Common myeloid progenitor, CD34-positive (primary cell): Measurements from ENCODE around the gene RALGPS2.
"Not testable (repeated sequence)": the region's sequence is repeated elsewhere in the genome, so short reads cannot be mapped to it uniquely, and the experiment has no call there.

ENCODE experiments used
- CTCF ChIA-PET: fragments of 350-600 bp; sonication (Branson Sonifier 250); formaldehyde crosslinking; loops from one replicate; lab custom pipeline; 2021; ENCODE audit warnings: antibody characterized with exemption; lab: Charles Lee
- POLR2A ChIA-PET: fragments of 350-600 bp; sonication (Branson Sonifier 250); formaldehyde crosslinking; loops from one replicate; lab custom pipeline; 2021; ENCODE audit warnings: antibody characterized with exemption; lab: Charles Lee
- DNase-seq, 3 donors: peaks; one replicate each; pipeline versions ENCODE4 v3.0.0 to v3.0.0-alpha.2; 2013
- H3K27ac ChIP-seq, 2 experiments: 1 replicate in 1 of 2; 2 replicates in 1 of 2; pipeline ENCODE4 v1.7.0; 2013; ENCODE audit warnings: inconsistent platforms in 2 of 2, low read length in 2 of 2, mild to moderate bottlenecking in 2 of 2, low read depth in 1 of 2, moderate library complexity in 1 of 2; ENCODE audit not compliant: severe bottlenecking in 2 of 2, insufficient read depth in 1 of 2, poor library complexity in 1 of 2
- H3K27me3 ChIP-seq, 5 experiments: replicated peaks in 2 of 5; 1 replicate in 3 of 5; 2 replicates in 2 of 5; pipeline versions ENCODE4 v1.6.1 to v1.7.0; 2013; ENCODE audit warnings: low read length in 4 of 5, mild to moderate bottlenecking in 2 of 5, moderate library complexity in 2 of 5, inconsistent platforms in 1 of 5; ENCODE audit not compliant: insufficient read depth in 5 of 5, control insufficient read depth in 4 of 5
- H3K36me3 ChIP-seq, 4 experiments: 1 replicate in 2 of 4; 2 replicates in 2 of 4; pipeline versions ENCODE4 v1.6.1 to v1.7.0; 2013; ENCODE audit warnings: low read length in 3 of 4, control low read depth in 1 of 4, mild to moderate bottlenecking in 1 of 4; ENCODE audit not compliant: control insufficient read depth in 4 of 4, insufficient read depth in 4 of 4
- H3K4me1 ChIP-seq, 4 experiments: 1 replicate in 3 of 4; 2 replicates in 1 of 4; pipeline versions ENCODE4 v1.6.1 to v1.7.1; 2013; ENCODE audit warnings: low read length in 3 of 4, mild to moderate bottlenecking in 3 of 4, control low read depth in 1 of 4, inconsistent platforms in 1 of 4, moderate library complexity in 1 of 4; ENCODE audit not compliant: control insufficient read depth in 4 of 4, insufficient read depth in 4 of 4; ENCODE audit errors: control extremely low read depth in 1 of 4
- H3K4me3 ChIP-seq, 7 experiments: 1 replicate in 4 of 7; 2 replicates in 3 of 7; pipeline versions ENCODE4 v1.5.1 to v1.7.0; 2013; ENCODE audit warnings: mild to moderate bottlenecking in 7 of 7, low read length in 6 of 7, moderate library complexity in 6 of 7, inconsistent platforms in 2 of 7, low read depth in 2 of 7, control low read depth in 1 of 7; ENCODE audit not compliant: insufficient read depth in 4 of 7, control insufficient read depth in 1 of 7; ENCODE audit errors: extremely low read depth in 1 of 7
- H3K9me3 ChIP-seq, 5 experiments: 1 replicate in 4 of 5; 2 replicates in 1 of 5; pipeline versions ENCODE4 v1.6.1 to v1.7.1; 2013; ENCODE audit warnings: low read length in 4 of 5, mild to moderate bottlenecking in 2 of 5, inconsistent platforms in 1 of 5, low read depth in 1 of 5, moderate library complexity in 1 of 5; ENCODE audit not compliant: control insufficient read depth in 4 of 5, insufficient read depth in 2 of 5; ENCODE audit errors: control extremely low read depth in 1 of 5
- WGBS: methylation state at CpG from one replicate; pipeline ENCODE4 v1.1.5; 2013; ENCODE audit not compliant: insufficient coverage; 5-methylcytosine and 5-hydroxymethylcytosine counted together

RALGPS2 gene

DNA sequence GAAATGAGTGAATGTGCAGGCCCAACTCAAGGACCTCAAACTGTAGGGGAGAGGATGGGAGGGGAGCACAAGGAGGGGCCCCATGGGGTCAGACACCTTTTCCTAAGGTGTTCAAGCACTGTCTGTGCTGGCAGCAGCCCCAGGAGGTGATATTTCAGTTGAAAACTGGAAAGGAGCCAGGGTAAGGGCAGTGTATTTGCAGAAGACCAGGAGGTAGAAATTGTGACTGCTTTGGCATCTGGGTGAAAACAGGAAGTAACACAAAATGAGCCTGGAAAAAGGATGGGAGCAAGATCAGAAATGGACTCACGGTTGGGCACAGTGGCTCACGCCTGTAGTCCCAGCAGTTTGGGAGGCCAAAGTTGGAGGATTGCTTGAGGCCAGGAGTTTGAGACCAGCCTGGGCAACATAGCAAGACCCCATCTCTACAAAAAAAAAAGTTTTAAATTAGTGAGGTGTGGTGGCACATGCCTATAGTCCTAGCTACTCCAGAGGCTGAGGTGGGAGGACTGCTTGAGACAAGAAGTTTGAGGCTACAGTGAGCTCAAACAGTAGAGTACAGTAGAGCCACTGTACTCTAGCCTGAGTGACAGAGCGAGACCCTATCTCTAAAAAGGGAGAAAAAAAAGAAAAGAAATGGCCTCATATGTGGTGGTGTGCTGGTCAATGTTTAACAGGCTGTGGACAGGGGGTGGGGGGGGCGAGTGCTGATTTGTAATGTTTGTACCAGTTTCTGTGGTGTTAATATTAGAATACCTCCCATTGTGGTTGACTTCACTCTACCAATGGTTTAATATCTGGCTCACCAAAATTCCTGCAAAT is 222.0 kb downstream of the RALGPS2 start:
- ChIA-PET CTCF (no interaction called here), POLR2A (no interaction called here)
- H3K27ac ChIP-seq, result no peak overlapping the region
- DNase-seq, result no peak
- peaks cover 0 to 10% (median 6%) of the 10 kb centered on the region in 4 experiments for H3K4me1 ChIP-seq
- H3K9me3 ChIP-seq, result no peaks in the 10 kb centered on the region
- H3K4me3 ChIP-seq, result no peak overlapping the region
- H3K36me3 ChIP-seq, result no peaks in the 10 kb centered on the region
- H3K27me3 ChIP-seq, result peaks cover 0 to 2% (median 0%) of the 10 kb centered on the region in 5 experiments
- WGBS, result 90% methylated on average over 2 of the region's 4 CpGs

DNA sequence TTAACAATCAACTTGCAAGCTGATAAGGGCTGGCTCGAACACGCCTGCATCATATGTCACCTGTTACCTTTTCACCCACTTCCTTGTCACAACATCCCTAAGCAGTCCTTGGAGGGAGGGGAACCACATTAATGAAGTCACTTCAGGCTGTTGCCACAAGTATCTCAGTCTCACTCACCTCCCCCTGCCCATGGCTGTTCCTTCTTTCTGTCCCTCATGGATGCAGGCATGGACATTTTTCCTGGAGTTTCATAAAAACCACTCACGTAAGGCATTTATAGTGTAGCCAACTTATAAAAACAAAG is 222.6 kb downstream of the RALGPS2 start:
- ChIA-PET POLR2A (no interaction called here), CTCF (no interaction called here)
- no peaks in the 10 kb centered on the region for H3K36me3 ChIP-seq
- DNase-seq, result no peak
- no peak overlapping the region for H3K27ac ChIP-seq
- 90% methylated on average over 2 of the region's 3 CpGs for WGBS
- no peak overlapping the region for H3K4me3 ChIP-seq
- H3K4me1 ChIP-seq, result peaks cover 0 to 7% (median 6%) of the 10 kb centered on the region in 4 experiments
- no peaks in the 10 kb centered on the region for H3K9me3 ChIP-seq
- H3K27me3 ChIP-seq, result peaks cover 0 to 2% (median 0%) of the 10 kb centered on the region in 5 experiments

DNA sequence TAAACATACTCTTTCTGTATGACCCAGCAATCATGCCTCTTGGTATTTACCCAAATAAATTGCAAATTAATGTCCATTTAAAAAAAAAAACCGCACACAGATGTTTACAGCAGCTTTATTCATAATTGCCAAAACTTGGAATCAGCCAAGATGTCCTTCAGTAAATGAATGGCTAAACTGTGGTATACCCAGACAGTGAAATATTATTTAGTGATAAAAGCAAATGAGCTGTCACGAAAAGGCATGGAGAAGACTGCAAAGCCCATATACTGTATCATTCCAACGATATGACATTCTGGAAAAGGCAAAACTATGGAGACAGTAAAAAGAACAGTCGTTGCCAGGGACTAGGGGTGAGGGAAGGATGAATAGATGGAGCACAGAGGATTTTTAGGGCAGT is 223.6 kb downstream of the RALGPS2 start:
- no peaks in the 10 kb centered on the region for H3K9me3 ChIP-seq
- H3K36me3 ChIP-seq, result no peaks in the 10 kb centered on the region
- CTCF ChIA-PET, result no interaction called here
- POLR2A ChIA-PET, result no interaction called here
- no peak overlapping the region for H3K27ac ChIP-seq
- H3K4me1 ChIP-seq, result no peaks in the 10 kb centered on the region
- 100% methylated on average over 2 of the region's 4 CpGs for WGBS
- H3K27me3 ChIP-seq, result peaks cover 0 to 2% (median 0%) of the 10 kb centered on the region in 5 experiments
- H3K4me3 ChIP-seq, result no peak overlapping the region
- DNase-seq, result no peak

GRCh38 chr1:178949866-178950265 is 224.8 kb downstream of the RALGPS2 start:
- CTCF ChIA-PET, result interaction anchor here (0.8 kb wide), 1 partner anchor 8 kb away, joined by 3 read pairs; no protein-coding TSS in a partner anchor

DNA sequence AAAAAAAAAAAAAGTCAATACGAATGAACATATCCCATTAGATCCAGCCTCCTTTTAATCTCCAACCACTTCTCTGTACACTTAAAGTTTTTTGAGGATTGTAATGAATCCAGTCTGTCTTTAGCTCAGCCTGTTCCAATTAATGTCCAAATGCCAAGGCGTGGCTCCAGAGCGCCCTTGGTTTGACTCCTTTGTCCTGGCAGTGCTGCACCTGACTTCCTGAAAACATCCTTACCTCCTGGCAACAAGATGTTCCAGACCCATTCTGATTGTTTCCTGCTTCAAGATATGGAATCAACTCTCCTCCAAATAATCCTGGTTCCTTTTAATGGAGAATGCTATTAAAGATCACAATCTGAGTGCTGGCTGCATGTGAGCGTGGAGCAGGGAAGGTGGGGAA is 226.6 kb downstream of the RALGPS2 start:
- Histone ChIP-seq H3K27ac (no peak overlapping the region), H3K4me1 (no peaks in the 10 kb centered on the region), H3K4me3 (no peak overlapping the region), H3K9me3 (no peaks in the 10 kb centered on the region), H3K36me3 (no peaks in the 10 kb centered on the region), H3K27me3 (peaks cover 0 to 2% (median 0%) of the 10 kb centered on the region in 5 experiments)
- POLR2A ChIA-PET, result no interaction called here
- CTCF ChIA-PET, result interaction anchor here (0.6 kb wide), 1 partner anchor 150 kb away, joined by 3 read pairs; no protein-coding TSS in a partner anchor
- DNase-seq, result no peak
- 100% methylated on average over 2 of the region's 4 CpGs for WGBS

More at GRCh38 chr1:178949866-178950265, 224.8 kb downstream of the RALGPS2 start:
- H3K4me3 ChIP-seq, H3K27me3 ChIP-seq, H3K36me3 ChIP-seq, DNase-seq, H3K27ac ChIP-seq, H3K4me1 ChIP-seq, H3K9me3 ChIP-seq: not testable (repeated sequence)
- POLR2A ChIA-PET, result interaction anchor here (0.6 kb wide), 1 partner anchor 58 kb away, joined by 5 read pairs; no protein-coding TSS in a partner anchor
- WGBS, result 80% methylated on average over 3 of the region's 4 CpGs

GRCh38 chr1:178953034-178953433 is 228.0 kb downstream of the RALGPS2 start:
- no peaks in the 10 kb centered on the region for H3K9me3 ChIP-seq
- no peaks in the 10 kb centered on the region for H3K36me3 ChIP-seq
- peaks cover 0 to 2% (median 0%) of the 10 kb centered on the region in 5 experiments for H3K27me3 ChIP-seq
- no peak overlapping the region for H3K27ac ChIP-seq
- ChIA-PET CTCF (no interaction called here), POLR2A (no interaction called here)
- 93% methylated on average over 4 of the region's 5 CpGs for WGBS
- DNase-seq, result no peak
- no peaks in the 10 kb centered on the region for H3K4me1 ChIP-seq
- no peak overlapping the region for H3K4me3 ChIP-seq

DNA sequence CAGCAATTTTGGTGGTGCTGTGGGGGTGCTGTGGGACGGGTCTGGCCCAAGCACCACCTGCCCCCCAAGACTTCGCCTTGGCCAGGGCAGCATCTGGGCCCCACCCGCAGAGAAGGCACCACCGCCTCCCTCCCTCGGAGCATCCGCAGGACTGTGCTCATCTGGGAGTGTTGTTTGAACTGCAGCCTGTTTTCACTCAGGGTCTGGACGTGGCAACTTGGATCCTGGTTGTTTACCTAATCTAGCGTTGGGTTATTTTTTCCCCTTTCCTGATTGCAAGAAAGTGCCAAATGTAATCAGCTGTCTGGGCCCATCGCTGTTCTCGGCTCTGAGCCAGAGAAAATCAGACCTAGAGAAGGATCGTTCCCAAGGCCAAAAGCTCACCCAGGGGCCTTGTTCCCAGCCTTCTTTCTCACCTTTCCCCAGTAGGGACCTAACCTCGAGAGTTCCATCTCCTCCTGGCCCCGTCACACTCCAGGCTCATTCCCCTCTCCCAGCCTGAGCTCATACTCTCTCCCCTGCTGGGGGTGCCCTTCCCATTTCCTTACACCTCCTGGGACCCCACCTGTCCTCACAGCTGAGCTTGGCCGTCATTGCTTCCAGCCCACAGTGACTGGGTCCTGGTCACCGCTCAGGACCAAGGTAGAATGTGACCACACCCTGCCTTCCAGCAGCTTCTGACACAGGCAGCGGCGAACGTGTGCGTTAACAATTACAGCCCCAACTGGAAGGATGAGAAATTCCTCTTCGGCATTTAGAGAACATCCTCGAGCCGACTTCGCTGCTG is 228.7 kb downstream of the RALGPS2 start:
- CTCF ChIA-PET, result no interaction called here
- Histone ChIP-seq H3K9me3 (no peaks in the 10 kb centered on the region), H3K27me3 (peaks cover 0 to 2% (median 0%) of the 10 kb centered on the region in 5 experiments), H3K36me3 (no peaks in the 10 kb centered on the region), H3K4me3 (no peak overlapping the region), H3K4me1 (no peaks in the 10 kb centered on the region), H3K27ac (no peak overlapping the region)
- DNase-seq, result no peak
- POLR2A ChIA-PET, result no interaction called here
- 92% methylated on average over 20 of the region's 23 CpGs for WGBS
